Prostate gland (tissue), 2 donors: Measurements from ENCODE around the gene PSMA7. TPM values are rescaled to one million over a fixed set of nuclear protein-coding genes. Genes with fewer than 3 reads are reported as not detected.

ENCODE experiments used
- DNase-seq: peaks from one replicate; pipeline ENCODE4 v3.0.0-alpha.2; 2019; ENCODE audit warnings: low spot score
- H3K27ac ChIP-seq, 2 donors: fragments of 200-600 bp; sonication (generic); 2 replicates each; pipeline ENCODE4 v1.5.1; 2017 to 2019
- H3K27me3 ChIP-seq: fragments of 200-600 bp; sonication (generic); replicated peaks from 2 replicates; pipeline ENCODE4 v1.5.1; 2019; ENCODE audit not compliant: insufficient read depth
- H3K36me3 ChIP-seq, 2 donors: fragments of 200-600 bp; sonication (generic); 1 replicate in 1 of 2; 2 replicates in 1 of 2; pipeline versions ENCODE4 v1.5.1 to v1.8.1; 2017 to 2019
- H3K4me1 ChIP-seq: fragments of 200-600 bp; sonication (generic); replicated peaks from 2 replicates; pipeline ENCODE4 v1.5.1; 2019
- H3K4me3 ChIP-seq, 2 donors: fragments of 200-600 bp; sonication (generic); 2 replicates each; pipeline ENCODE4 v1.5.1; 2017 to 2019
- H3K9me3 ChIP-seq: fragments of 200-600 bp; sonication (generic); 2 replicates; pipeline ENCODE4 v1.5.1; 2017
- POLR2A ChIP-seq: fragments of 450-650 bp; IDR thresholded peaks from one replicate; pipeline ENCODE4 v1.6.1; 2016; ENCODE audit warnings: antibody characterized with exemption, mild to moderate bottlenecking
- POLR2AphosphoS5 ChIP-seq: sonication (generic); formaldehyde crosslinking; IDR thresholded peaks from one replicate; pipeline ENCODE4 v1.6.1; 2017; ENCODE audit warnings: antibody characterized with exemption
- WGBS: methylation state at CpG from one replicate; pipeline ENCODE4 v1.1.5; 2018; 5-methylcytosine and 5-hydroxymethylcytosine counted together
- intact Hi-C: fragments of 100-400 bp; cut with DNase I; formaldehyde crosslinking; loops from one replicate; pipeline ENCODE4 v1.14.2; 2022
- total RNA-seq, 2 donors: library from RNA; depleted of rRNA; stranded (reverse); fragments of >200 nt; gene quantifications; one replicate each; pipeline ENCODE4 v1.1.0, GENCODE V29; 2016
- TF ChIP-seq, protein P1 (sequence below), 4 experiments: fragments of 200-600 bp in 2 of 4; fragments of 450-650 bp in 2 of 4; sonication (generic) in 2 of 4; IDR thresholded peaks; 1 replicate in 3 of 4; 2 replicates in 1 of 4; pipeline ENCODE4 v1.5.1; 2016 to 2019; ENCODE audit warnings: antibody characterized with exemption in 4 of 4, mild to moderate bottlenecking in 2 of 4, moderate library complexity in 2 of 4

The PSMA7 gene
- total RNA-seq, 2 donors from 2014 or later: 176 to 250 TPM

DNA sequence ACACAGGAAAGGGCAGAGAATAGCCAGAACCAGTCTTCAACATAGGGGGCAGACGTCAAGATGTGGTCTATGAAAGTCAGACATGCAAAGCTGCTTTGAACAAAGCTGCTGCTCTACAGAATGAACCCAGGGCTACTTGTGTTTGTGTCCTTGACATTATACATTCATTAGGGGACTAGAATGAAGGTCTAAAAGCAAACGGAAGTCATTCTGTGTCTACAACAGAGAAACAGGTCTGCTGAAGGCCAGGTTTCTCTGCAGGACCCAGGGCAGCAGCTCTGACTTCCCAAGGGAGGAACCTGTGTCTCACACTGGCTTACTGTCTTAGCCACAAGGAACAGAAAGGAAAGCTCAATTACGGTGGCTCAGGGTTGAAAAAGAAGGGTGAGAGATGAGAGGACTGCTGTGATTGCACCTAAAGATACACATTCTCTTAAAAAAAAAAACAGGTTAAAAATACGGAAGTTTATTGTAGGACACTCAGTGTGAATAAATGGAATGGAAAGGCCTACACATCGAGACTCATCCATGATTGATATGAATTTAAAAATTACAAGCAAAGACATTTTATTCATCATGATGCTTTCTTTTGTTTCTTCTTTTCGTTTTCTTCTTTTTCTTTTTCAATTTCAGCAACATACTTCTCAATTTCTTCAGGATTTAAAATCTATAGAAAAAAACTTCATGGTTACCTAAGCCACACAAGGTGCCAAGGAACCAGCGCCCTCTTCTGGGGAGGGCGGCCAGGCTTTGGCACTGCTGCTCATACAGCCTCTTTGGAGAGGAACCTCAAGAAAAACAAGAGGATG lies 6.7 kb downstream of the PSMA7 start:
- TF ChIP-seq POLR2A (no peak), POLR2AphosphoS5 (peak; percentile 66)
- TF ChIP-seq, protein P1, sequence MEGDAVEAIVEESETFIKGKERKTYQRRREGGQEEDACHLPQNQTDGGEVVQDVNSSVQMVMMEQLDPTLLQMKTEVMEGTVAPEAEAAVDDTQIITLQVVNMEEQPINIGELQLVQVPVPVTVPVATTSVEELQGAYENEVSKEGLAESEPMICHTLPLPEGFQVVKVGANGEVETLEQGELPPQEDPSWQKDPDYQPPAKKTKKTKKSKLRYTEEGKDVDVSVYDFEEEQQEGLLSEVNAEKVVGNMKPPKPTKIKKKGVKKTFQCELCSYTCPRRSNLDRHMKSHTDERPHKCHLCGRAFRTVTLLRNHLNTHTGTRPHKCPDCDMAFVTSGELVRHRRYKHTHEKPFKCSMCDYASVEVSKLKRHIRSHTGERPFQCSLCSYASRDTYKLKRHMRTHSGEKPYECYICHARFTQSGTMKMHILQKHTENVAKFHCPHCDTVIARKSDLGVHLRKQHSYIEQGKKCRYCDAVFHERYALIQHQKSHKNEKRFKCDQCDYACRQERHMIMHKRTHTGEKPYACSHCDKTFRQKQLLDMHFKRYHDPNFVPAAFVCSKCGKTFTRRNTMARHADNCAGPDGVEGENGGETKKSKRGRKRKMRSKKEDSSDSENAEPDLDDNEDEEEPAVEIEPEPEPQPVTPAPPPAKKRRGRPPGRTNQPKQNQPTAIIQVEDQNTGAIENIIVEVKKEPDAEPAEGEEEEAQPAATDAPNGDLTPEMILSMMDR (IDR thresholded peaks at IDR 0.05): peak; percentile 28 to 78 (median 72)
- peaks cover 19 to 38% of the 10 kb centered on the region in 2 donors for H3K36me3 ChIP-seq
- peak; percentile 65 for DNase-seq
- H3K27ac ChIP-seq: no peak overlapping the region
- WGBS: 48% methylated on average over 8 of the region's 8 CpGs
- no peak overlapping the region for H3K4me3 ChIP-seq
- peaks cover 6% of the 10 kb centered on the region for H3K4me1 ChIP-seq
- intact Hi-C loops: loop anchor here (2.0 to 5.0 kb wide), 2 partner anchors 110 to 124 kb away; no protein-coding TSS in a partner anchor
- H3K27me3 ChIP-seq: no peaks in the 10 kb centered on the region
- H3K9me3 ChIP-seq: no peaks in the 10 kb centered on the region

DNA sequence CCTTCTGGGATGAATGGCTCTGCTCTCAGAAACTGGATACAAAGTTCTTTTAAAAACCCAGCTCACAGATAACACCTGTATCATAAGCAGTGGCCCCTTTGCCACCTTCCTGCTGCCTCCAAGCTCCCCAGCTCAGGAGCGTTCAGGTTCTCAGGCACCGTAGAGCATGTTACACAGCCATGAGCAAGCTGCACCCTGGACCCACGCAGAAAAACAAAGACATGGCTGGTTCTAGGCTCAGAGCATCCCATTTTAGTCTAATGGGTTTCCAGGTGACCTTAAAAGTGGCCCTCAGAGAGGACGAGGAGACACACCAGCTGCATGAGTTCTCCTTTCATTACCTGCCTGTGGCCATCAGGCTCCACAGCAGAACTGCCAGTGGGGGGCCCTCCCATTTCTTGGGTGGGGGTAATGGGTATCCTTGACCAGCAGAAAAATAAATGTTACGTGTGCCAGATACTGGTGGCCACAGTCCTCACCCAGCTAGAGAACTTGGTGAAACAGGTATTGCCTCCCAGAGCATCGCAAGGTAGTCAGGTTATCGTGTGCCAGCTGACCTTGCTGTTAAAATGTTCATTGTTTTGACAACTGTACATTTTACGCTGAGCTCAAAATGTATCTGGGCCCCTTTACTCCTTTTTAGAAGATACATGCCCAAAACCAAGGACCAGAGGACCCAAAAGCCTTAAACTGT lies 7.5 kb downstream of the PSMA7 start:
- intact Hi-C loops: loop anchor here (2.0 to 5.0 kb wide), 2 partner anchors 109 to 123 kb away; no protein-coding TSS in a partner anchor
- no peak overlapping the region for H3K27ac ChIP-seq

DNA sequence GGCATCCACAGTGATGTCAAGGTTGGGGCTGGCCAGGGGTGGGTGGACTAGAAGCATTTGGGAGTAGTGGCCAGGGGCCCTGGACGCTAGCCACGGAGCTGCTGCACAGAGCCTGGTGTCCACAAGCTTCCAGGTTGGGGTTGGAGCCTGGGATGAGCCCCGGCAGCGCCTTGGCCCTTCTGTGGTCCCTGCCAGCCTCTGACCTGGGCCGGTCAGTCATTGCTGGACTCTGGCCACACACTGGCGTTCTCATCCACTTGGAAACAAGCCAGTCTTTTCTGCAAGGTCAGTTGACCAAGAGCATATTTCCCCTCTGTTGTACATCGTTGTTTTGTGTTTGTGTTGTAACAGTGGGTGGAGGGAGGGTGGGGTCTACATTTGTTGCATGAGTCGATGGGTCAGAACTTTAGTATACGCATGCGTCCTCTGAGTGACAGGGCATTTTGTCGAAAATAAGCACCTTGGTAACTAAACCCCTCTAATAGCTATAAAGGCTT lies 8.4 kb downstream of the PSMA7 start:
- H3K4me3 ChIP-seq: no peak overlapping the region
- TF ChIP-seq, protein P1 (IDR thresholded peaks at IDR 0.05): no peak
- TF ChIP-seq POLR2A (no peak), POLR2AphosphoS5 (no peak)
- 64% methylated on average over 9 of the region's 11 CpGs for WGBS
- DNase-seq: no peak
- no peaks in the 10 kb centered on the region for H3K27me3 ChIP-seq
- intact Hi-C loops: loop anchor here (5.0 kb wide), 1 partner anchor 122 kb away; no protein-coding TSS in a partner anchor
- H3K4me1 ChIP-seq: no peaks in the 10 kb centered on the region
- no peaks in the 10 kb centered on the region for H3K9me3 ChIP-seq
- no peak overlapping the region for H3K27ac ChIP-seq
- H3K36me3 ChIP-seq: peaks cover 21 to 47% of the 10 kb centered on the region in 2 donors

More for the DNA sequence above, 7.5 kb downstream of the PSMA7 start:
- Histone ChIP-seq H3K9me3 (no peaks in the 10 kb centered on the region), H3K4me1 (peaks cover 5% of the 10 kb centered on the region), H3K36me3 (peaks cover 20 to 46% of the 10 kb centered on the region in 2 donors), H3K27me3 (no peaks in the 10 kb centered on the region), H3K4me3 (no peak overlapping the region)
- DNase-seq: no peak
- TF ChIP-seq, protein P1 (IDR thresholded peaks at IDR 0.05): no peak
- WGBS: 88% methylated on average over 8 of the region's 8 CpGs

DNA sequence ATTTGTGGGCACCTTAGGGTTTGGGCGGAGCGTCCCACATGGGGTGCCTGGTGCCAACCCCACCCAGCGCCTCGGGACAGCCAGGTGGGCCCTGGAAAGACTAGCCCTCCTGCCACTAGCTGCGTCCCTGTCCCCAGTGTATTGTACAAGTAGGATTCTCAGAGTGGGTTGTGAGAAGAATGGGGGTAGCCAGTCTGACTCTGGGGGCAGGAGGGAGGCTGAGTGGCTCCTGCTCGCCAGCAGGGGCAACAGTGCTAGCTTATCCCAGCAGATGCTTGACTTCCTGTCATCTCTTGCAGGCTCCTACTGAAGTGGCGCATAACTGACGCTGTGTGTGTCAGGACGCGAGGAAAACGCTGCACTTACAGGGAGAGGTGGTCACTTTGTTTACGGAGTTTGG lies 9.3 kb downstream of the PSMA7 start:
- 86% methylated on average over 12 of the region's 12 CpGs for WGBS

More for the DNA sequence above, 9.3 kb downstream of the PSMA7 start:
- no peak overlapping the region for H3K4me3 ChIP-seq
- no peaks in the 10 kb centered on the region for H3K4me1 ChIP-seq
- H3K27ac ChIP-seq: no peak overlapping the region
- TF ChIP-seq POLR2A (no peak), POLR2AphosphoS5 (no peak)
- TF ChIP-seq, protein P1 (IDR thresholded peaks at IDR 0.05): no peak
- DNase-seq: no peak
- H3K9me3 ChIP-seq: no peaks in the 10 kb centered on the region
- H3K36me3 ChIP-seq: peaks cover 13 to 41% of the 10 kb centered on the region in 2 donors
- intact Hi-C loops: no loop called here
- H3K27me3 ChIP-seq: no peaks in the 10 kb centered on the region
